ENCODE data around the gene DLGAP3. TPM values are rescaled to one million over a fixed set of nuclear protein-coding genes. Genes with fewer than 3 reads are reported as not detected.
A peak's percentile ranks its signal among the peaks of the same experiment; 100 is the strongest.

DLGAP3 gene
- total and polyA plus RNA-seq, 8 donors: 0.15 to 0.29 (median 0.18) TPM; not detected in 3

DNA sequence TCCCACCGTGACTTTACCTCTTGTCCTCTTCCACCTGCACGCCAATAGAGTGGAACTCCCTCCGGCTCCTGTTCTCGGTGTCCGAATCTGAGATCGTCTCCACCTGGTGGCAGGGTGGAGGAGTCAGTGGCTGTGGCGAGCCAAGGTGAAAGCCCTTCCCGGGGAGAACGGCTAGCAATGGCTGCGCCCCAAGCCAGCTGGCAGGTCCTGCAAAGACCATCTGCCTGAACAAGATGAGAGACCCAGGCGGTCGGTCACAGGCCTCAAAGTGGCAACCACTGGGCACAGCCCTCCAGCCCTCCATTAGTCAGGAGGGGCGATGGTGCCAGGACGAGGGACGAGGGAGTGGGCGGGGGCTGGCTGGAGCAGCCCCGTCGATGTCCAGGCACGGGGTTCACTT, 44.5 kb downstream of the DLGAP3 start:
- WGBS, 5 donors: 12 to 27% (median 16%) methylated on average over 12 to 19 of the region's 19 CpGs
- Histone ChIP-seq H3K4me3 (peak overlapping the region; percentile 34 to 56 (median 41)), H3K4me1 (peaks cover 0 to 16% (median 13%) of the 10 kb centered on the region in 4 donors), H3K36me3 (no peaks in the 10 kb centered on the region), H3K27me3 (peaks cover 12 to 77% (median 35%) of the 10 kb centered on the region in 3 donors), H3K9me3 (peaks cover 0 to 7% (median 5%) of the 10 kb centered on the region in 4 donors), H3K27ac (no peak overlapping the region)
- TF ChIP-seq EP300 (IDR thresholded peaks at IDR 0.05): no peak
- TF ChIP-seq POLR2AphosphoS5 (IDR thresholded peaks at IDR 0.05): no peak
- no peak for TF ChIP-seq CTCF (IDR thresholded peaks at IDR 0.05)
- TF ChIP-seq POLR2A (IDR thresholded peaks at IDR 0.05): no peak
- intact Hi-C loops (cut with DNase I; ENCODE audit: low total_unique reads): no loop called here
- peak in 1 of 2 donors; percentile 24 for DNase-seq

- no peak for DNase-seq
- peaks cover 0 to 7% (median 5%) of the 10 kb centered on the region in 4 donors for H3K9me3 ChIP-seq
- H3K4me3 ChIP-seq: no peak overlapping the region
- H3K4me1 ChIP-seq: peaks cover 0 to 16% (median 13%) of the 10 kb centered on the region in 4 donors
- H3K27me3 ChIP-seq: peaks cover 12 to 80% (median 35%) of the 10 kb centered on the region in 3 donors
- no peak overlapping the region for H3K27ac ChIP-seq
- H3K36me3 ChIP-seq: no peaks in the 10 kb centered on the region
- WGBS, 5 donors: 60 to 71% (median 60%) methylated on average over 3 of the region's 3 CpGs
- intact Hi-C loops (cut with DNase I; ENCODE audit: low total_unique reads): no loop called here
- no peak for TF ChIP-seq CTCF (IDR thresholded peaks at IDR 0.05)
- no peak for TF ChIP-seq POLR2AphosphoS5 (IDR thresholded peaks at IDR 0.05)
- TF ChIP-seq POLR2A (IDR thresholded peaks at IDR 0.05): no peak
Observed at GRCh38 chr1:34884536-34884935, 44.9 kb downstream of the DLGAP3 start.

GRCh38 chr1:34879230-34879629, 50.2 kb downstream of the DLGAP3 start:
- Histone ChIP-seq H3K27ac (no peak overlapping the region), H3K4me3 (no peak overlapping the region), H3K36me3 (no peaks in the 10 kb centered on the region), H3K9me3 (peaks cover 0 to 7% (median 5%) of the 10 kb centered on the region in 4 donors), H3K4me1 (no peaks in the 10 kb centered on the region), H3K27me3 (peaks cover 0 to 79% (median 25%) of the 10 kb centered on the region in 3 donors)
- no peak for DNase-seq
- 54 to 77% (median 59%) methylated on average over 9 of the region's 9 CpGs for WGBS, 5 donors
- intact Hi-C loops (cut with DNase I; ENCODE audit: low total_unique reads): no loop called here
- TF ChIP-seq CTCF (IDR thresholded peaks at IDR 0.05) (no peak), POLR2A (IDR thresholded peaks at IDR 0.05) (no peak), POLR2AphosphoS5 (IDR thresholded peaks at IDR 0.05) (no peak), EP300 (IDR thresholded peaks at IDR 0.05) (no peak)

DNA sequence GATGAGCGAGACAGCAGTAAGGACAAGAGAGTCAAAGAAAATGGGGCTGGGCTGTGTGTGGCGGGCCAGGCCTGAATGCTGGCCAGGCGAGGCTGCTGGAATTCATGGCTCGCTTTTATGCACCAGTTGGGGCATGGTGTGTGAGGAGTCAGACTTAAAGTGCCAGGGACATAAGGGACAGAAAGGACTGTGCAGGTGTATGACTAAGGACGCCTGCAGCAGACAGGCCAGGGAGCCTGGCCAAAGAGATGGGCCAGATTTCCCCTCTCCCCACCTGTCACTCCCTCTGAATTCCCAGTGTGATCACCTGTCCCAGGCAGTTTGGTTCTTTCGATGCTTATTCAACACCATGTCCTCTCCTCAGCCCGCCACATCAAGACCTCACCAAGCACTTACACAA, 53.0 kb downstream of the DLGAP3 start:
- Histone ChIP-seq H3K9me3 (peaks cover 0 to 5% (median 4%) of the 10 kb centered on the region in 4 donors), H3K27me3 (peaks cover 0 to 77% (median 24%) of the 10 kb centered on the region in 3 donors), H3K4me1 (no peaks in the 10 kb centered on the region), H3K27ac (no peak overlapping the region), H3K4me3 (no peak overlapping the region), H3K36me3 (no peaks in the 10 kb centered on the region)
- intact Hi-C loops (cut with DNase I; ENCODE audit: low total_unique reads): no loop called here
- WGBS, 5 donors: 77 to 84% (median 83%) methylated on average over 7 of the region's 7 CpGs
- no peak for TF ChIP-seq CTCF (IDR thresholded peaks at IDR 0.05)
- no peak for TF ChIP-seq EP300 (IDR thresholded peaks at IDR 0.05)
- TF ChIP-seq POLR2AphosphoS5 (IDR thresholded peaks at IDR 0.05): no peak
- no peak for TF ChIP-seq POLR2A (IDR thresholded peaks at IDR 0.05)
- no peak for DNase-seq

All from stomach (tissue), 9 donors.